SK-N-SH treated with all-trans-retinoic acid at 6 μM for 48 hours (cell line): Measurements from ENCODE around the gene MTMR3.

Experiments used
- ATAC-seq: fragments of 200-7000 bp; cut with Tn5 transposase; 3 replicates; pipeline ENCODE4 v1.9.1; 2020; ENCODE audit warnings: mild to moderate bottlenecking, moderate library complexity
- ARNTL ChIP-seq: fragments of 450-650 bp; formaldehyde crosslinking; IDR thresholded peaks from 2 replicates; pipeline ENCODE4 v1.5.0; 2020; ENCODE audit warnings: low read depth, mild to moderate bottlenecking, moderate library complexity, borderline replicate concordance
- BACH2 ChIP-seq: fragments of 250-450 bp; sonication (Bioruptor Pico); IDR thresholded peaks from 2 replicates; pipeline ENCODE4 v1.9.0; 2021; ENCODE audit warnings: mild to moderate bottlenecking, borderline replicate concordance
- CSDC2 ChIP-seq: fragments of 250-450 bp; sonication (Bioruptor Pico); IDR thresholded peaks from 2 replicates; pipeline ENCODE4 v1.5.0; 2020; ENCODE audit warnings: mild to moderate bottlenecking, moderate library complexity
- ESRRG ChIP-seq: fragments of 250-450 bp; sonication (Bioruptor Pico); IDR thresholded peaks from 2 replicates; pipeline ENCODE4 v1.6.1; 2021; ENCODE audit warnings: mild to moderate bottlenecking
- GLIS3 ChIP-seq: fragments of 250-450 bp; sonication (Bioruptor Pico); IDR thresholded peaks from 2 replicates; pipeline ENCODE4 v1.5.0; 2020; ENCODE audit warnings: mild to moderate bottlenecking, moderate library complexity
- ISL1 ChIP-seq: fragments of 250-450 bp; sonication (Bioruptor Pico); IDR thresholded peaks from 2 replicates; pipeline ENCODE4 v2.1.2; 2022; ENCODE audit warnings: mild to moderate bottlenecking, moderate library complexity
- OSR1 ChIP-seq: fragments of 250-450 bp; sonication (Bioruptor Pico); IDR thresholded peaks from 2 replicates; pipeline ENCODE4 v1.8.0; 2022; ENCODE audit warnings: moderate library complexity, mild to moderate bottlenecking, inconsistent platforms
- RARB ChIP-seq: fragments of 250-450 bp; sonication (Bioruptor Pico); IDR thresholded peaks from 2 replicates; pipeline ENCODE4 v1.8.0; 2021; ENCODE audit warnings: mild to moderate bottlenecking, moderate library complexity
- SNAI2 ChIP-seq: fragments of 250-450 bp; sonication (Bioruptor Pico); IDR thresholded peaks from 2 replicates; pipeline ENCODE4 v1.5.0; 2020; ENCODE audit warnings: mild to moderate bottlenecking, moderate library complexity
- TCF4 ChIP-seq: fragments of 250-450 bp; sonication (Bioruptor Pico); IDR thresholded peaks from 2 replicates; pipeline ENCODE4 v1.8.0; 2021; ENCODE audit warnings: mild to moderate bottlenecking, moderate library complexity, borderline replicate concordance
- ZC3H10 ChIP-seq: fragments of 250-450 bp; sonication (Bioruptor Pico); IDR thresholded peaks from 2 replicates; pipeline ENCODE4 v1.5.1; 2021; ENCODE audit warnings: mild to moderate bottlenecking, moderate library complexity
- ZFP3 ChIP-seq: fragments of 250-450 bp; sonication (Bioruptor Pico); IDR thresholded peaks from 2 replicates; pipeline ENCODE4 v1.5.0; 2020; ENCODE audit warnings: mild to moderate bottlenecking, moderate library complexity
- ZFP30 ChIP-seq: fragments of 450-650 bp; formaldehyde crosslinking; IDR thresholded peaks from 2 replicates; pipeline ENCODE4 v1.5.0; 2022; ENCODE audit warnings: mild to moderate bottlenecking, moderate library complexity
- ZNF565 ChIP-seq: fragments of 450-650 bp; formaldehyde crosslinking; conservative IDR thresholded peaks from 2 replicates; pipeline ENCODE4 v1.5.0; 2020; ENCODE audit warnings: low read depth, mild to moderate bottlenecking, moderate library complexity
- ZNF70 ChIP-seq: fragments of 450-650 bp; formaldehyde crosslinking; IDR thresholded peaks from 2 replicates; pipeline ENCODE4 v1.5.0; 2020; ENCODE audit warnings: mild to moderate bottlenecking, moderate library complexity
- ZNF8 ChIP-seq: fragments of 450-650 bp; formaldehyde crosslinking; IDR thresholded peaks from 2 replicates; pipeline ENCODE4 v1.5.0; 2020; ENCODE audit warnings: mild to moderate bottlenecking, moderate library complexity
- TF ChIP-seq, protein P1 (sequence below): fragments of 250-450 bp; sonication (Bioruptor Pico); IDR thresholded peaks from 2 replicates; pipeline ENCODE4 v1.5.1; 2020; ENCODE audit warnings: low read depth, mild to moderate bottlenecking, moderate library complexity
- TF ChIP-seq, protein P2 (sequence below): fragments of 250-450 bp; sonication (Bioruptor Pico); IDR thresholded peaks from 2 replicates; pipeline ENCODE4 v1.8.0; 2020; ENCODE audit warnings: mild to moderate bottlenecking, moderate library complexity, borderline replicate concordance
- TF ChIP-seq, protein P3 (sequence below): fragments of 250-450 bp; sonication (Bioruptor Pico); IDR thresholded peaks from 2 replicates; pipeline ENCODE4 v1.5.1; 2021; ENCODE audit warnings: mild to moderate bottlenecking, moderate library complexity
- TF ChIP-seq, protein P4 (sequence below): fragments of 250-450 bp; sonication (Bioruptor Pico); IDR thresholded peaks from 2 replicates; pipeline ENCODE4 v1.5.0; 2020; ENCODE audit warnings: mild to moderate bottlenecking, moderate library complexity

MTMR3 gene

DNA sequence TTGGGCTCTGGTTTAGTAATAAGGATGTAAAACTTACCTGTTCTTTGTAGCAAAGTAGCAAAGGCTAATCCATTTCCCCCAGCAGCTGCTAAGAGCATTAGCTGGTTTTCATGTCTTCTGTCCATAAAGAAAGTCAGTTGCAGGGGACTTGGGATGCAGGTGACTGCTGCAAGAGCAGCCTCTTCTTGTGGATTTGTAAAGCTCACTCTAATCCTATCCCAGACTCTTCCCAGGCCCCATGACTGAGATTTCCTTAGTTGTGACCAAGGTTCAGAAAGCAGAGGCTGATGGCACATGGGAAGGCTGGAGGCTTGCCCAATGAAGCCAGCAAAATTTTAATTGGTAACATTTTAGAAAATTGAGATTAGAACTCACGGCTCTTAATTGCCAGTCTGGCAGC lies 102.9 kb downstream of the MTMR3 start (continued):
- no peak for TF ChIP-seq ZNF565 (CRISPR knock-in tag)
- TF ChIP-seq ESRRG: no peak

DNA sequence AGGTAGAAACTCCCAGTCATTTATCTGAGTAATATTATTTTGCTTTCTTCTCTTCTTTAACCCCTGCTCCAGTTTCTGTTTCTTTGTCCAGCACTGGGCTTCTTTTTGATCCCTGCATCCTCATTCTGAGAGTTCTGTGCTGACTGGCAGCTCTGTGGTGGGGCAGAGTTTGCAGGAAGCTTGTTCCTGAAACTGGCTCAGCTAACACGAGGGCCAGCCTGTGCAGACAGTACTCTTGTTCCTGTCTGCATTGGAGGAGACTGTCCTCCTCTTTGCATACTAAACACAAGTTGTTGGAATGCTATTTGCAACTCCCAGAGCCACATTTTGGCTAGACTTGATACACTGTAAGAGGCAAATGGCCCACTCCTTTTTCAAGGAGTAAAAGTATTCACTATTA lies 104.2 kb downstream of the MTMR3 start:
- TF ChIP-seq OSR1 (CRISPR knock-in tag) (no peak), CSDC2 (CRISPR knock-in tag) (no peak), GLIS3 (CRISPR knock-in tag) (no peak), TCF4 (CRISPR knock-in tag) (no peak), ZC3H10 (CRISPR knock-in tag) (no peak), RARB (no peak), SNAI2 (no peak), ZFP3 (CRISPR knock-in tag) (no peak), ESRRG (no peak), ZNF565 (CRISPR knock-in tag) (no peak), ARNTL (no peak), ZFP30 (no peak), BACH2 (CRISPR knock-in tag) (no peak), ISL1 (CRISPR knock-in tag) (no peak)
- TF ChIP-seq, protein P1, sequence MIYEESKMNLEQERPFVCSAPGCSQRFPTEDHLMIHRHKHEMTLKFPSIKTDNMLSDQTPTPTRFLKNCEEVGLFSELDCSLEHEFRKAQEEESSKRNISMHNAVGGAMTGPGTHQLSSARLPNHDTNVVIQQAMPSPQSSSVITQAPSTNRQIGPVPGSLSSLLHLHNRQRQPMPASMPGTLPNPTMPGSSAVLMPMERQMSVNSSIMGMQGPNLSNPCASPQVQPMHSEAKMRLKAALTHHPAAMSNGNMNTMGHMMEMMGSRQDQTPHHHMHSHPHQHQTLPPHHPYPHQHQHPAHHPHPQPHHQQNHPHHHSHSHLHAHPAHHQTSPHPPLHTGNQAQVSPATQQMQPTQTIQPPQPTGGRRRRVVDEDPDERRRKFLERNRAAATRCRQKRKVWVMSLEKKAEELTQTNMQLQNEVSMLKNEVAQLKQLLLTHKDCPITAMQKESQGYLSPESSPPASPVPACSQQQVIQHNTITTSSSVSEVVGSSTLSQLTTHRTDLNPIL: no peak
- TF ChIP-seq, protein P2, sequence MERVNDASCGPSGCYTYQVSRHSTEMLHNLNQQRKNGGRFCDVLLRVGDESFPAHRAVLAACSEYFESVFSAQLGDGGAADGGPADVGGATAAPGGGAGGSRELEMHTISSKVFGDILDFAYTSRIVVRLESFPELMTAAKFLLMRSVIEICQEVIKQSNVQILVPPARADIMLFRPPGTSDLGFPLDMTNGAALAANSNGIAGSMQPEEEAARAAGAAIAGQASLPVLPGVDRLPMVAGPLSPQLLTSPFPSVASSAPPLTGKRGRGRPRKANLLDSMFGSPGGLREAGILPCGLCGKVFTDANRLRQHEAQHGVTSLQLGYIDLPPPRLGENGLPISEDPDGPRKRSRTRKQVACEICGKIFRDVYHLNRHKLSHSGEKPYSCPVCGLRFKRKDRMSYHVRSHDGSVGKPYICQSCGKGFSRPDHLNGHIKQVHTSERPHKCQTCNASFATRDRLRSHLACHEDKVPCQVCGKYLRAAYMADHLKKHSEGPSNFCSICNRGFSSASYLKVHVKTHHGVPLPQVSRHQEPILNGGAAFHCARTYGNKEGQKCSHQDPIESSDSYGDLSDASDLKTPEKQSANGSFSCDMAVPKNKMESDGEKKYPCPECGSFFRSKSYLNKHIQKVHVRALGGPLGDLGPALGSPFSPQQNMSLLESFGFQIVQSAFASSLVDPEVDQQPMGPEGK (CRISPR knock-in tag): no peak
- TF ChIP-seq, protein P3, sequence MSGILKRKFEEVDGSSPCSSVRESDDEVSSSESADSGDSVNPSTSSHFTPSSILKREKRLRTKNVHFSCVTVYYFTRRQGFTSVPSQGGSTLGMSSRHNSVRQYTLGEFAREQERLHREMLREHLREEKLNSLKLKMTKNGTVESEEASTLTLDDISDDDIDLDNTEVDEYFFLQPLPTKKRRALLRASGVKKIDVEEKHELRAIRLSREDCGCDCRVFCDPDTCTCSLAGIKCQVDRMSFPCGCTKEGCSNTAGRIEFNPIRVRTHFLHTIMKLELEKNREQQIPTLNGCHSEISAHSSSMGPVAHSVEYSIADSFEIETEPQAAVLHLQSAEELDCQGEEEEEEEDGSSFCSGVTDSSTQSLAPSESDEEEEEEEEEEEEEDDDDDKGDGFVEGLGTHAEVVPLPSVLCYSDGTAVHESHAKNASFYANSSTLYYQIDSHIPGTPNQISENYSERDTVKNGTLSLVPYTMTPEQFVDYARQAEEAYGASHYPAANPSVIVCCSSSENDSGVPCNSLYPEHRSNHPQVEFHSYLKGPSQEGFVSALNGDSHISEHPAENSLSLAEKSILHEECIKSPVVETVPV (CRISPR knock-in tag): no peak
- TF ChIP-seq, protein P4, sequence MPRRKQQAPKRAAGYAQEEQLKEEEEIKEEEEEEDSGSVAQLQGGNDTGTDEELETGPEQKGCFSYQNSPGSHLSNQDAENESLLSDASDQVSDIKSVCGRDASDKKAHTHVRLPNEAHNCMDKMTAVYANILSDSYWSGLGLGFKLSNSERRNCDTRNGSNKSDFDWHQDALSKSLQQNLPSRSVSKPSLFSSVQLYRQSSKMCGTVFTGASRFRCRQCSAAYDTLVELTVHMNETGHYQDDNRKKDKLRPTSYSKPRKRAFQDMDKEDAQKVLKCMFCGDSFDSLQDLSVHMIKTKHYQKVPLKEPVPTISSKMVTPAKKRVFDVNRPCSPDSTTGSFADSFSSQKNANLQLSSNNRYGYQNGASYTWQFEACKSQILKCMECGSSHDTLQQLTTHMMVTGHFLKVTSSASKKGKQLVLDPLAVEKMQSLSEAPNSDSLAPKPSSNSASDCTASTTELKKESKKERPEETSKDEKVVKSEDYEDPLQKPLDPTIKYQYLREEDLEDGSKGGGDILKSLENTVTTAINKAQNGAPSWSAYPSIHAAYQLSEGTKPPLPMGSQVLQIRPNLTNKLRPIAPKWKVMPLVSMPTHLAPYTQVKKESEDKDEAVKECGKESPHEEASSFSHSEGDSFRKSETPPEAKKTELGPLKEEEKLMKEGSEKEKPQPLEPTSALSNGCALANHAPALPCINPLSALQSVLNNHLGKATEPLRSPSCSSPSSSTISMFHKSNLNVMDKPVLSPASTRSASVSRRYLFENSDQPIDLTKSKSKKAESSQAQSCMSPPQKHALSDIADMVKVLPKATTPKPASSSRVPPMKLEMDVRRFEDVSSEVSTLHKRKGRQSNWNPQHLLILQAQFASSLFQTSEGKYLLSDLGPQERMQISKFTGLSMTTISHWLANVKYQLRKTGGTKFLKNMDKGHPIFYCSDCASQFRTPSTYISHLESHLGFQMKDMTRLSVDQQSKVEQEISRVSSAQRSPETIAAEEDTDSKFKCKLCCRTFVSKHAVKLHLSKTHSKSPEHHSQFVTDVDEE (CRISPR knock-in tag): no peak
- ATAC-seq: no peak

DNA sequence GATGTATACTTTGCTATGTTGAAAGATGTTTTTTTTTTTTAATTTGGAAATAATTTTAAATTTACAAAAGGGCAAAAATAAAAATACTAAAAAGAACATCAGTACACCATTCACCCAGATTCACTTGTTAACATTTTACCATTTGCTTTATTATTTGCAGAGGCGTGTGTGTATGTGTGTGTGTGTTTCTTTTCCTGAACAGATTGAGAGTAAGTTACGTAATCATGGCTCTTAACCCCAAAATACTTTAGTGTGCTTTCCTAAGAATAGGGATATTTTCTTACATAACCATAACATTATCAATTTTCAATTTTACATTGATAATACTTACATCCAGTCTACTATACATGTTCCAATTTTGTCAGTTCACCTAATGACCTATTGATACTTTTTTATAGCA lies 105.7 kb downstream of the MTMR3 start:
- TF ChIP-seq ZNF70: no peak
- no peak for TF ChIP-seq CSDC2 (CRISPR knock-in tag)
- TF ChIP-seq, protein P3 (CRISPR knock-in tag): no peak
- no peak for TF ChIP-seq ZNF8 (CRISPR knock-in tag)
- no peak for TF ChIP-seq ZC3H10 (CRISPR knock-in tag)
- no peak for TF ChIP-seq ZNF565 (CRISPR knock-in tag)
- TF ChIP-seq ISL1 (CRISPR knock-in tag): no peak
- TF ChIP-seq ARNTL: no peak
- no peak for TF ChIP-seq TCF4 (CRISPR knock-in tag)
- ATAC-seq: no peak

DNA sequence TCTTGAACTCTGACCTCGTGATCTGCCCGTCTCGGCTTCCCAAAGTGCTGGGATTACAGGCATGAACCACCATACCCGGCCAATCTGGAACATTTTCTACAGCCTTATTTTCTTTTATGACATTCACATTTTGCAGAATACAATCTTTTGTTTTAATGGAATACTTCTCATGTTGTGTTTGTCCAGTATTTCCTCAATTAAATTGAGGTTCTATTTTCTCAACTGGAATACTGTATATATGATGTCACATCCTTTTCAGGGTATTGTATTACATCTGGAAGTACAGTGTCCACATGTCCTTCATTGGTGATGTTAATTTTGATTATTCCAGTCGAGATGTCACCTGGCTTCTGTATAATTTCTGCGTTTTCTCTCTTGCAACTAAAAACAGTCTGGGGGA lies 106.5 kb downstream of the MTMR3 start:
- no peak for TF ChIP-seq ZNF8 (CRISPR knock-in tag)
- no peak for ATAC-seq
